H9 (cell line): ENCODE data around the gene RACGAP1. TPM values are rescaled to one million over a fixed set of nuclear protein-coding genes. Genes with fewer than 3 reads are reported as not detected.

ENCODE experiments used
- DNase-seq: peaks from one replicate; pipeline ENCODE4 v3.0.0-alpha.2; 2017
- H2AFZ ChIP-seq: one replicate; pipeline ENCODE4 v1.6.1; 2013; ENCODE audit warnings: mild to moderate bottlenecking, low read length, control low read depth, moderate library complexity
- H2AK5ac ChIP-seq: 2 replicates; pipeline ENCODE4 v1.6.1; 2013; ENCODE audit warnings: low read length, control low read depth, mixed read lengths; ENCODE audit not compliant: insufficient read length
- H2BK120ac ChIP-seq: one replicate; pipeline ENCODE4 v1.6.1; 2013; ENCODE audit warnings: low read depth, mild to moderate bottlenecking, low read length, control low read depth, inconsistent platforms; ENCODE audit not compliant: poor library complexity, severe bottlenecking
- H2BK12ac ChIP-seq: 2 replicates; pipeline ENCODE4 v1.6.1; 2013; ENCODE audit warnings: low read length, control low read depth, mixed read lengths, low read depth; ENCODE audit not compliant: insufficient read length
- H2BK15ac ChIP-seq: 2 replicates; pipeline ENCODE4 v1.6.1; 2013; ENCODE audit warnings: low read depth, low read length, control low read depth
- H2BK20ac ChIP-seq: one replicate; pipeline ENCODE4 v1.6.1; 2013; ENCODE audit warnings: low read depth, mild to moderate bottlenecking, low read length, control low read depth, inconsistent platforms; ENCODE audit not compliant: poor library complexity, severe bottlenecking
- H2BK5ac ChIP-seq: 2 replicates; pipeline ENCODE4 v1.6.1; 2013; ENCODE audit warnings: low read length, control low read depth, mixed read lengths; ENCODE audit not compliant: insufficient read length
- H3K14ac ChIP-seq: 2 replicates; pipeline ENCODE4 v1.6.1; 2013; ENCODE audit warnings: low read length, control low read depth; ENCODE audit not compliant: insufficient read depth
- H3K18ac ChIP-seq: 2 replicates; pipeline ENCODE4 v1.6.1; 2013; ENCODE audit warnings: low read depth, mild to moderate bottlenecking, mixed read lengths, low read length, control low read depth; ENCODE audit not compliant: insufficient read length
- H3K23ac ChIP-seq: 2 replicates; pipeline ENCODE4 v1.6.1; 2013; ENCODE audit warnings: low read length, control low read depth, mixed read lengths, low read depth; ENCODE audit not compliant: insufficient read length
- H3K23me2 ChIP-seq: 2 replicates; pipeline ENCODE4 v1.6.1; 2013; ENCODE audit warnings: low read depth, mild to moderate bottlenecking, mixed read lengths, low read length, control low read depth; ENCODE audit not compliant: insufficient read length, poor library complexity, severe bottlenecking
- H3K27ac ChIP-seq: 2 replicates; pipeline ENCODE4 v1.5.1; 2013; ENCODE audit warnings: low read length, control low read depth, mixed read lengths, low read depth; ENCODE audit not compliant: insufficient read length
- H3K27me3 ChIP-seq: 2 replicates; pipeline ENCODE4 v1.6.1; 2013; ENCODE audit warnings: low read length, control low read depth, inconsistent platforms; ENCODE audit not compliant: insufficient read depth
- H3K4ac ChIP-seq: 2 replicates; pipeline ENCODE4 v1.6.1; 2013; ENCODE audit warnings: low read depth, mild to moderate bottlenecking, control low read depth, inconsistent platforms, low read length, moderate library complexity
- H3K4me1 ChIP-seq: 2 replicates; pipeline ENCODE4 v1.6.1; 2013; ENCODE audit warnings: low read length, control low read depth, inconsistent platforms; ENCODE audit not compliant: insufficient read depth
- H3K4me2 ChIP-seq: 2 replicates; pipeline ENCODE4 v1.6.1; 2013; ENCODE audit warnings: low read length, control low read depth, mixed read lengths; ENCODE audit not compliant: insufficient read length, insufficient read depth
- H3K56ac ChIP-seq: 2 replicates; pipeline ENCODE4 v1.6.1; 2013; ENCODE audit warnings: low read depth, mild to moderate bottlenecking, mixed read lengths, low read length, control low read depth; ENCODE audit not compliant: insufficient read length
- H3K79me1 ChIP-seq: 2 replicates; pipeline ENCODE4 v1.6.1; 2013; ENCODE audit warnings: low read depth, mild to moderate bottlenecking, moderate library complexity, low read length, control low read depth, inconsistent platforms; ENCODE audit not compliant: insufficient read depth, poor library complexity, severe bottlenecking
- H3K79me2 ChIP-seq: 2 replicates; pipeline ENCODE4 v1.6.1; 2013; ENCODE audit warnings: low read length, control low read depth, inconsistent platforms; ENCODE audit not compliant: insufficient read depth
- H3K9ac ChIP-seq: 2 replicates; pipeline ENCODE4 v1.6.1; 2013; ENCODE audit warnings: low read length, control low read depth, mixed read lengths; ENCODE audit not compliant: insufficient read length; ENCODE audit errors: extremely low read depth
- H3K9me3 ChIP-seq: one replicate; pipeline ENCODE4 v1.6.1; 2013; ENCODE audit warnings: low read depth, low read length, inconsistent platforms; ENCODE audit not compliant: control insufficient read depth
- H3T11ph ChIP-seq: one replicate; pipeline ENCODE4 v1.6.1; 2013; ENCODE audit warnings: mild to moderate bottlenecking, low read length, control low read depth, inconsistent platforms
- H4K20me1 ChIP-seq: one replicate; pipeline ENCODE4 v1.6.1; 2013; ENCODE audit not compliant: control insufficient read depth, insufficient read length, insufficient read depth
- H4K5ac ChIP-seq: 2 replicates; pipeline ENCODE4 v1.6.1; 2013; ENCODE audit warnings: low read depth, mild to moderate bottlenecking, mixed read lengths, low read length, control low read depth; ENCODE audit not compliant: insufficient read length
- H4K8ac ChIP-seq: replicated peaks from 2 replicates; pipeline ENCODE4 v1.6.1; 2013; ENCODE audit warnings: low read length, control low read depth, mixed read lengths, low read depth; ENCODE audit not compliant: insufficient read length
- H4K91ac ChIP-seq: 2 replicates; pipeline ENCODE4 v1.6.1; 2013; ENCODE audit warnings: low read depth, mild to moderate bottlenecking, moderate library complexity, mixed read lengths, low read length, control low read depth; ENCODE audit not compliant: insufficient read length
- H3K27ac Mint-ChIP-seq, 3 experiments: 2 replicates in 2 of 3; 3 replicates in 1 of 3; pipeline ENCODE4 v1.8.0; 2020 to 2021; ENCODE audit warnings: mixed read lengths in 3 of 3, mild to moderate bottlenecking in 1 of 3, moderate library complexity in 1 of 3
- H3K27me3 Mint-ChIP-seq: 2 replicates; pipeline ENCODE4 v1.8.0; 2021; ENCODE audit warnings: low read depth, mild to moderate bottlenecking, moderate library complexity, mixed read lengths
- H3K36me3 Mint-ChIP-seq, 3 experiments: 2 replicates in 2 of 3; 3 replicates in 1 of 3; pipeline ENCODE4 v1.8.0; 2020 to 2021; ENCODE audit warnings: low read depth in 3 of 3, mixed read lengths in 3 of 3; ENCODE audit not compliant: insufficient read depth in 1 of 3
- H3K4me1 Mint-ChIP-seq, 2 experiments: 2 replicates each; pipeline ENCODE4 v1.8.0; 2020; ENCODE audit warnings: mixed read lengths in 2 of 2
- H3K4me3 Mint-ChIP-seq, 2 experiments: 2 replicates in 1 of 2; 3 replicates in 1 of 2; pipeline ENCODE4 v1.8.0; 2020 to 2021; ENCODE audit warnings: mild to moderate bottlenecking in 2 of 2, mixed read lengths in 2 of 2, moderate library complexity in 1 of 2
- H3K9me3 Mint-ChIP-seq, 2 experiments: 2 replicates in 1 of 2; 3 replicates in 1 of 2; pipeline ENCODE4 v1.8.0; 2020; ENCODE audit warnings: mild to moderate bottlenecking in 2 of 2, mixed read lengths in 2 of 2, moderate library complexity in 1 of 2
- CTCF ChIP-seq: fragments of 200-600 bp; sonication (generic); conservative IDR thresholded peaks from 3 replicates; pipeline ENCODE4 v1.8.0; 2021; ENCODE audit warnings: antibody characterized with exemption, mild to moderate bottlenecking
- WGBS: extraction: QIAGEN DNeasy Blood & Tissue Kit; methylation state at CpG from one replicate; pipeline ENCODE4 v1.1.7; 2013; ENCODE audit warnings: missing lambda C conversion rate, low lambda C conversion rate, mixed read lengths; ENCODE audit not compliant: insufficient read length; ENCODE audit errors: extremely low coverage; 5-methylcytosine and 5-hydroxymethylcytosine counted together
- total RNA-seq: library from RNA; stranded (reverse); gene quantifications from 2 replicates; pipeline ENCODE4 v1.2.1, GENCODE V29; 2021

RACGAP1 gene
- total RNA-seq, 1 experiment from 2014 or later = 64.8 TPM

- H3T11ph ChIP-seq = no peak overlapping the region
- H2AK5ac ChIP-seq = no peak overlapping the region
- H3K14ac ChIP-seq = no peak overlapping the region
- no peak overlapping the region for H2BK12ac ChIP-seq
- H3K4me2 ChIP-seq = no peak overlapping the region
- no peak overlapping the region for H3K4ac ChIP-seq
- no peak overlapping the region for H3K4me3 Mint-ChIP-seq
- H3K27ac Mint-ChIP-seq = no peak overlapping the region; a peak in 1 of 7 replicates
- no peaks in the 10 kb centered on the region for H3K9me3 ChIP-seq
- no peak overlapping the region for H3K23ac ChIP-seq
- no peaks in the 10 kb centered on the region for H3K27me3 Mint-ChIP-seq
- H3K4me1 ChIP-seq = no peaks in the 10 kb centered on the region; the same call in 1 of the 2 replicates
- H3K79me2 ChIP-seq = no peaks in the 10 kb centered on the region
- H2BK15ac ChIP-seq = no peak overlapping the region
- no peak for TF ChIP-seq CTCF
- H2AFZ ChIP-seq = no peak overlapping the region
- H2BK20ac ChIP-seq = no peak overlapping the region
- no peak overlapping the region for H3K18ac ChIP-seq
- H2BK120ac ChIP-seq = no peak overlapping the region
- H4K91ac ChIP-seq = no peak overlapping the region
- no peak overlapping the region for H4K5ac ChIP-seq
- H3K27ac ChIP-seq = no peak overlapping the region
- no peaks in the 10 kb centered on the region for H3K23me2 ChIP-seq
- no peaks in the 10 kb centered on the region for H3K9me3 Mint-ChIP-seq
- no CpG with 5 or more reads among the region's 5 CpGs for WGBS
- H3K36me3 Mint-ChIP-seq = peaks cover 6 to 31% (median 27%) of the 10 kb centered on the region in 3 experiments; a peak in 6 of 7 replicates
- no peaks in the 10 kb centered on the region for H4K20me1 ChIP-seq
- no peak overlapping the region for H3K56ac ChIP-seq
- no peak overlapping the region for H4K8ac ChIP-seq
- no peaks in the 10 kb centered on the region for H3K79me1 ChIP-seq
- no peak overlapping the region for H2BK5ac ChIP-seq
- DNase-seq = no peak
- peaks cover 24 to 26% of the 10 kb centered on the region in 2 experiments for H3K4me1 Mint-ChIP-seq
- no peaks in the 10 kb centered on the region for H3K27me3 ChIP-seq
- no peak overlapping the region for H3K9ac ChIP-seq
Observed at GRCh38 chr12:49985981-49986380, 39.3 kb downstream of the RACGAP1 start.
